PC-9 (cell line): ENCODE results near the gene PDCD1LG2. TPM values are rescaled to one million over a fixed set of nuclear protein-coding genes. Genes with fewer than 3 reads are reported as not detected.
"Not testable (repeated sequence)": the region's sequence is repeated elsewhere in the genome, so short reads cannot be mapped to it uniquely, and the experiment has no call there.

Source experiments
- BruUV-seq: library from RNA; stranded (reverse); fragments of 400-500 nt; replicated peaks from 2 replicates; lab custom pipeline; 2021; lab: Mats Ljungman, UMichigan
- CTCF ChIA-PET: fragments of 300-600 bp; sonication (Branson Sonifier 250); formaldehyde crosslinking; loops from one replicate; lab custom pipeline; 2022; ENCODE audit warnings: antibody characterized with exemption; lab: Charles Lee
- POLR2A ChIA-PET: fragments of 300-600 bp; sonication (Branson Sonifier 250); formaldehyde crosslinking; loops from one replicate; lab custom pipeline; 2022; ENCODE audit warnings: antibody characterized with exemption; ENCODE audit not compliant: unreplicated experiment; lab: Charles Lee
- DNase-seq, 2 experiments: peaks; one replicate each; pipeline versions ENCODE4 v3.0.0 to v3.0.0-alpha.2; 2015 to 2022; ENCODE audit warnings: mixed read lengths in 1 of 2
- H2AFZ ChIP-seq: fragments of 200-600 bp; sonication (generic); 2 replicates; pipeline ENCODE4 v1.8.1; 2017; ENCODE audit warnings: antibody characterized with exemption
- H3F3A ChIP-seq: fragments of 200-600 bp; sonication (generic); 2 replicates; pipeline ENCODE4 v1.8.1; 2017; ENCODE audit warnings: antibody characterized with exemption, mild to moderate bottlenecking, low read depth; ENCODE audit not compliant: insufficient read depth
- H3K27ac ChIP-seq: fragments of 200-600 bp; sonication (generic); 2 replicates; pipeline ENCODE4 v1.6.1; 2016; ENCODE audit warnings: mixed run types
- H3K27me3 ChIP-seq: fragments of 200-600 bp; sonication (generic); 2 replicates; pipeline ENCODE4 v1.6.1; 2016; ENCODE audit warnings: low read depth, mixed run types; ENCODE audit not compliant: insufficient read depth
- H3K36me3 ChIP-seq: fragments of 200-600 bp; sonication (generic); 2 replicates; pipeline ENCODE4 v1.6.1; 2016; ENCODE audit warnings: low read depth, mixed run types
- H3K4me1 ChIP-seq: fragments of 200-600 bp; sonication (generic); replicated peaks from 2 replicates; pipeline ENCODE4 v1.6.1; 2016; ENCODE audit warnings: mixed run types; ENCODE audit not compliant: insufficient read depth
- H3K4me2 ChIP-seq: fragments of 200-600 bp; sonication (generic); 2 replicates; pipeline ENCODE4 v1.6.1; 2017; ENCODE audit warnings: mixed run types
- H3K4me3 ChIP-seq: fragments of 200-600 bp; sonication (generic); 2 replicates; pipeline ENCODE4 v1.6.1; 2016; ENCODE audit warnings: mixed run types
- H3K79me2 ChIP-seq: fragments of 200-600 bp; sonication (generic); 2 replicates; pipeline ENCODE4 v1.6.1; 2017; ENCODE audit warnings: low read depth, mixed run types
- H3K9me2 ChIP-seq: fragments of 200-600 bp; sonication (generic); 2 replicates; pipeline ENCODE4 v1.8.1; 2017; ENCODE audit warnings: mild to moderate bottlenecking; ENCODE audit not compliant: insufficient read depth
- H3K9me3 ChIP-seq: fragments of 200-600 bp; sonication (generic); 2 replicates; pipeline ENCODE4 v1.8.1; 2016; ENCODE audit warnings: low read depth; ENCODE audit not compliant: insufficient read depth
- H4K20me1 ChIP-seq: fragments of 200-600 bp; sonication (generic); 2 replicates; pipeline ENCODE4 v1.8.1; 2017; ENCODE audit not compliant: insufficient read depth
- CTCF ChIP-seq: fragments of 200-600 bp; sonication (generic); conservative IDR thresholded peaks from 2 replicates; pipeline ENCODE4 v1.6.1; 2017; ENCODE audit warnings: mixed run types, antibody characterized with exemption, mild to moderate bottlenecking, moderate library complexity
- EZH2 ChIP-seq: fragments of 200-600 bp; sonication (generic); IDR thresholded peaks from 2 replicates; pipeline ENCODE4 v1.8.0; 2017; ENCODE audit warnings: antibody characterized with exemption, low read depth
- intact Hi-C: fragments of 100-400 bp; cut with micrococcal nuclease; formaldehyde crosslinking; loops from one replicate; pipeline ENCODE4 v1.10.0; 2022; ENCODE audit not compliant: unreplicated experiment
- total RNA-seq: library from RNA; stranded (reverse); gene quantifications from 2 replicates; pipeline ENCODE4 v1.2.3, GENCODE V29; 2021

The PDCD1LG2 gene
- total RNA-seq, 1 experiment from 2014 or later: 1.4 TPM

DNA sequence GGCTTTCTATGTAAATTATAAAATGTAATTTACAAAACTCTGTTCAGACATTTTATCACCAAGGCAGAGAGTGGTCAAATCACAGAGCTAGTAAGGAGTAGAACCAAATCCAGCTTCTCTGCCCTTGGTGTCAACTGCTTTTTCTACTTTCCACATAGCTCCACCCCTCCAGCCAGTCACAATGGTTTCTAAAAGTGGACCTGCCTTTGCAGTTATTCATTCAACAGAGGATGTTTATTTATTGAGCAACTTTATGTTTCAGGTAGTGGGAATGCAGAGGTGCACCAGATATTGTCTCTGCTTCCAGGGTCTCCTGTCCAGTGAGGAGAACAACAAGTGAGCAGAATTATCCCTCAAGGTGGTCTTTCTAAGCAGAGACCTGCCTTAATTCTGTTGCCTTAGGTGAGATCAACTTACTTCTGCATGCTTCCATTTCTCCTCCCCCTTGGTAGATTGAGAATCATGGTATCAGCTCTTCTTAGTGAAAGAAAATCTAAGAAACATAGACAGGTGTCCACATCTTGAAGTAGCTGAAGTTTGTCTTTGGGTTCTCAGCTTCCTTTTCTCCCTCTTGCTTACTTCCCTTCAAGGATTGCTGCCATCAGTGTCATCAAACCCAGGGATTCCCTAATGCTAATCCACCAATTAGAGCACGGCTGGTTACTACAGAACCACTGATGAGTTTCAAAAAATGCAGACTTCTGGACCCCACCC is 17.2 kb upstream of the PDCD1LG2 start:
- peaks cover 25% of the 10 kb centered on the region for H3K4me1 ChIP-seq
- TF ChIP-seq EZH2 (no peak), CTCF (no peak)
- H2AFZ ChIP-seq: peak overlapping the region; percentile 68
- H4K20me1 ChIP-seq: no peaks in the 10 kb centered on the region
- POLR2A ChIA-PET: no interaction called here
- H3K9me2 ChIP-seq: no peaks in the 10 kb centered on the region
- H3F3A ChIP-seq: peaks cover 4% of the 10 kb centered on the region; the same call in 1 of the 2 replicates
- no peaks in the 10 kb centered on the region for H3K9me3 ChIP-seq
- no TSS peak for BruUV-seq
- peak in 1 of 2 experiments; percentile 51 for DNase-seq
- no peaks in the 10 kb centered on the region for H3K36me3 ChIP-seq
- peak overlapping the region; percentile 33 for H3K4me2 ChIP-seq
- no peak overlapping the region for H3K4me3 ChIP-seq
- CTCF ChIA-PET: interaction anchor here (0.6 to 0.7 kb wide), 2 partner anchors 76 to 82 kb away, joined by 3 to 11 read pairs; no protein-coding TSS in a partner anchor
- intact Hi-C loops: no loop called here
- H3K79me2 ChIP-seq: no peaks in the 10 kb centered on the region
- H3K27ac ChIP-seq: peak overlapping the region; percentile 88
- no peaks in the 10 kb centered on the region for H3K27me3 ChIP-seq

- TF ChIP-seq EZH2: no peak
- TF ChIP-seq CTCF: no peak
- peaks cover 4% of the 10 kb centered on the region; the same call in 1 of the 2 replicates for H3F3A ChIP-seq
- H3K36me3 ChIP-seq: no peaks in the 10 kb centered on the region
- H3K79me2 ChIP-seq: no peaks in the 10 kb centered on the region
- peaks cover 25% of the 10 kb centered on the region for H3K4me1 ChIP-seq
- no peak overlapping the region for H3K4me3 ChIP-seq
- H3K9me2 ChIP-seq: no peaks in the 10 kb centered on the region
- CTCF ChIA-PET: interaction anchor here (0.6 kb wide), 1 partner anchor 81 kb away, joined by 3 read pairs; no protein-coding TSS in a partner anchor
- no peaks in the 10 kb centered on the region for H3K27me3 ChIP-seq
- intact Hi-C loops: no loop called here
- peak overlapping the region; percentile 68 for H2AFZ ChIP-seq
- H3K9me3 ChIP-seq: no peaks in the 10 kb centered on the region
- H3K27ac ChIP-seq: peak overlapping the region; percentile 88
- no peaks in the 10 kb centered on the region for H4K20me1 ChIP-seq
- POLR2A ChIA-PET: no interaction called here
- DNase-seq: peak in 1 of 2 experiments; percentile 35
- H3K4me2 ChIP-seq: peak overlapping the region; percentile 33
- BruUV-seq: no TSS peak
These were observed 16.4 kb upstream of the PDCD1LG2 start for GRCh38 chr9:5493679-5494511.

DNA sequence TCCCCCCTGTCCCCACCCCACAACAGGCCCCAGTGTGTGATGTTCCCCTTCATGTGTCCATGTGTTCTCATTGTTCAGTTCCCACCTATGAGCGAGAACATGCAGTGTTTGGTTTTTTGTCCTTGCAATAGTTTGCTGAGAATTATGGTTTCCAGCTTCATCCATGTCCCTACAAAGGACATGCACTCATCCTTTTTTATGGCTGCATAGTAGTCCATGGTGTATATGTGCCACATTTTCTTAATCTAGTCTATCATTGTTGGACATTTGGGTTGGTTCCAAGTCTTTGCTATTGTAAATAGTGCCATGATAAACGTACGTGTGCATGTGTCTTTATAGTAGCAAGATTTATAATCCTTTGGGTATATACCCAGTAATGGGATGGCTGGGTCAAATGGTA is 15.6 kb upstream of the PDCD1LG2 start:
- H3F3A ChIP-seq, POLR2A ChIA-PET, CTCF ChIA-PET: not testable (repeated sequence)

More for the DNA sequence above, 15.6 kb upstream of the PDCD1LG2 start:
- H3K9me3 ChIP-seq, intact Hi-C loops, H3K36me3 ChIP-seq, H3K4me3 ChIP-seq, DNase-seq, H3K27ac ChIP-seq, H3K9me2 ChIP-seq, H2AFZ ChIP-seq, H4K20me1 ChIP-seq, BruUV-seq, H3K27me3 ChIP-seq, H3K79me2 ChIP-seq, H3K4me2 ChIP-seq: not testable (repeated sequence)
- peaks cover 25% of the 10 kb centered on the region for H3K4me1 ChIP-seq
